ENCODE data around the gene HLA-DOB.

DNA sequence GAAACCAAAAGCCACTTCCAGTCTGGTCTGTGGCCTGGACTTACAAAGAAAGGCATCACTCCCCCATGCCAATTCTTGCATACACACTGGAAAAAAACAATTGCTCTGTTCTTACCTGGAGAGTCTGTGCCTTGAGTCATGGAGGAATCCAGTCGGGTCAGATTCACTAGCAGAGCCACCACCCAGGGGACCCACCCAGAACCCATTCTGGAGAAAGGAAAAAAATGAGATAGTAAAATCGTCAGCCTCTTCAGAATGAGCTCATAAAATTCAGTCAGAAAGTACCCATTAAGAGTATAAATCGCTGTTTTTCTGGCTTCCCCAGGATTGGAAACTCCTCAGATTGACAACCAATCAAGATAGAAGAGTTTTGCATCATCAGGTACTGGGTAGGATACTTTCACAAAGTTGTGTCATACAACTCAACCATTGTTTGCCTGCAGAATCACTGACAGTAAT, at the start of gene HLA-DOB:
- TF ChIP-seq CTCF (IDR thresholded peaks at IDR 0.05) (no peak), ZFX (IDR thresholded peaks at IDR 0.05; ENCODE audit: borderline replicate concordance) (no peak)
